ENCODE results near the gene OGFR.

- TF ChIP-seq, protein P1, sequence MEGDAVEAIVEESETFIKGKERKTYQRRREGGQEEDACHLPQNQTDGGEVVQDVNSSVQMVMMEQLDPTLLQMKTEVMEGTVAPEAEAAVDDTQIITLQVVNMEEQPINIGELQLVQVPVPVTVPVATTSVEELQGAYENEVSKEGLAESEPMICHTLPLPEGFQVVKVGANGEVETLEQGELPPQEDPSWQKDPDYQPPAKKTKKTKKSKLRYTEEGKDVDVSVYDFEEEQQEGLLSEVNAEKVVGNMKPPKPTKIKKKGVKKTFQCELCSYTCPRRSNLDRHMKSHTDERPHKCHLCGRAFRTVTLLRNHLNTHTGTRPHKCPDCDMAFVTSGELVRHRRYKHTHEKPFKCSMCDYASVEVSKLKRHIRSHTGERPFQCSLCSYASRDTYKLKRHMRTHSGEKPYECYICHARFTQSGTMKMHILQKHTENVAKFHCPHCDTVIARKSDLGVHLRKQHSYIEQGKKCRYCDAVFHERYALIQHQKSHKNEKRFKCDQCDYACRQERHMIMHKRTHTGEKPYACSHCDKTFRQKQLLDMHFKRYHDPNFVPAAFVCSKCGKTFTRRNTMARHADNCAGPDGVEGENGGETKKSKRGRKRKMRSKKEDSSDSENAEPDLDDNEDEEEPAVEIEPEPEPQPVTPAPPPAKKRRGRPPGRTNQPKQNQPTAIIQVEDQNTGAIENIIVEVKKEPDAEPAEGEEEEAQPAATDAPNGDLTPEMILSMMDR (IDR thresholded peaks at IDR 0.05; ENCODE audit: low read depth, low read length, poor library complexity, severe bottlenecking), result no peak
- no peak for TF ChIP-seq EZH2phosphoT487 (IDR thresholded peaks at IDR 0.05; ENCODE audit: borderline replicate concordance, low read length)
Observed at GRCh38 chr20:62761759-62762131, 42.9 kb upstream of the OGFR start.

Measured in DOHH2 (cell line).